ENCODE results near the gene ALOX15B. TPM values are rescaled to one million over a fixed set of nuclear protein-coding genes. Genes with fewer than 3 reads are reported as not detected.

Gene ALOX15B
- polyA plus RNA-seq, 1 donor from 2014 or later: not detected

- Histone ChIP-seq H3K9ac (ENCODE audit: low read length) (no peak overlapping the region), H3K27me3 (ENCODE audit: insufficient read depth, low read depth, low read length) (peaks cover 70% of the 10 kb centered on the region)
Measured at GRCh38 chr17:8062807-8063483, 24.1 kb downstream of the ALOX15B start.

More at GRCh38 chr17:8062807-8063483, 24.1 kb downstream of the ALOX15B start:
- H3K36me3 ChIP-seq (ENCODE audit: insufficient read depth, low read length): no peaks in the 10 kb centered on the region
- no peaks in the 10 kb centered on the region for H3F3A ChIP-seq (ENCODE audit: insufficient read depth, low read length, poor library complexity, severe bottlenecking)
- H3K4me2 ChIP-seq (ENCODE audit: low read length): no peak overlapping the region
- H4K20me1 ChIP-seq (ENCODE audit: insufficient read depth): no peaks in the 10 kb centered on the region
- no peaks in the 10 kb centered on the region for H3K9me2 ChIP-seq (ENCODE audit: insufficient read depth, low read length)
- TF ChIP-seq EZH2 (IDR thresholded peaks at IDR 0.05; ENCODE audit: borderline replicate concordance, insufficient read depth, low read length, poor library complexity, severe bottlenecking): no peak
- TF ChIP-seq SMC3 (conservative IDR thresholded peaks at IDR 0.05; ENCODE audit: poor library complexity): no peak
- no peak for TF ChIP-seq TAF1 (IDR thresholded peaks at IDR 0.05; ENCODE audit: low read depth)
- no peak for TF ChIP-seq CTCF (IDR thresholded peaks at IDR 0.05; ENCODE audit: poor library complexity, severe bottlenecking)
- TF ChIP-seq RAD21 (conservative IDR thresholded peaks at IDR 0.05): no peak
- no peak for TF ChIP-seq REST (IDR thresholded peaks at IDR 0.05; ENCODE audit: borderline replicate concordance)
- TF ChIP-seq POLR2AphosphoS5 (IDR thresholded peaks at IDR 0.05): no peak
- TF ChIP-seq EP300 (conservative IDR thresholded peaks at IDR 0.05; ENCODE audit: poor library complexity, severe bottlenecking): no peak
- no peak for TF ChIP-seq MXI1 (conservative IDR thresholded peaks at IDR 0.05; ENCODE audit: poor library complexity, severe bottlenecking)
- no peaks in the 10 kb centered on the region for H3K9me3 ChIP-seq (ENCODE audit: low read length)
- H3K4me3 ChIP-seq (ENCODE audit: low read length): peak overlapping the region; percentile 29
- no peaks in the 10 kb centered on the region for H3K79me2 ChIP-seq (replicated peaks; ENCODE audit: insufficient read depth, low read length)
- no peak overlapping the region for H3K27ac ChIP-seq (ENCODE audit: low read length)
- H2AFZ ChIP-seq (ENCODE audit: low read depth, low read length): no peak overlapping the region

All from neural cell (in vitro differentiated cells).